ENCODE measurements around the gene ZCCHC2. TPM values are rescaled to one million over a fixed set of nuclear protein-coding genes. Genes with fewer than 3 reads are reported as not detected.

ZCCHC2 gene
- total and polyA plus RNA-seq, 2 of the 8 experiments (the other 6 are each of a cell fraction or from before 2014, with no cell fraction given), result 13.5 to 18.6 TPM

DNA sequence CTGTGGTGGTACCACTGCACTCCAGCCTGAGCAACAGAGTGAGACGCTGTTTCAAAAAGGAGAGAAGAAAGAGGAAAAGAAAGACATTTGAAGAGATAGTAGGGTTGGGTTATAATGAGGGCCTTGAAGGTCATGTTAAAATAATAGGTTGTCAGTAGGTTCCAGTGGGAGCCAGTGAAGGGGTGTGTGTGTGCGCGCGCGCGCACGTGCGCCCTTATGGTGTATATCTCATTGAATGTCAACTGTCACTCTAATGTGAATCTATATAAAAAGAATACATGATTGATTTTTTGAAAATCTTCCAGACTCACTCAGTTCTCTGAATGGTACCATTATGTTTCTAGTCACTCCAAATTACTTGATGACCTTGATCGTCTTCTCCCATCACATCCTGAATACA is 9.1 kb downstream of the ZCCHC2 start:
- Histone ChIP-seq H4K8ac (ENCODE audit: extremely low read depth, insufficient read depth, low read length) (no peak overlapping the region), H4K5ac (ENCODE audit: insufficient read length, low read depth, low read length) (no peak overlapping the region), H3K4me2 (ENCODE audit: insufficient read depth in 1 of 2, low read depth in 2 of 2, low read length in 2 of 2) (no peak overlapping the region), H4K20me1 (replicated peaks in 1 of 2; ENCODE audit: control insufficient read depth in 1 of 2, insufficient read depth in 2 of 2, low read length in 2 of 2) (no peaks in the 10 kb centered on the region), H2BK5ac (ENCODE audit: low read depth, low read length) (no peak overlapping the region), H3K23me2 (ENCODE audit: low read depth, low read length) (no peaks in the 10 kb centered on the region), H3K18ac (ENCODE audit: extremely low read depth, low read length) (no peak overlapping the region), H3K9ac (replicated peaks in 1 of 4; ENCODE audit: extremely low read depth in 1 of 4, low read depth in 3 of 4, low read length in 3 of 4) (no peak overlapping the region), H3K4me1 (replicated peaks in 1 of 4; ENCODE audit: control insufficient read depth in 3 of 4, insufficient read depth in 4 of 4, low read length in 3 of 4) (peaks cover 0 to 3% (median 0%) of the 10 kb centered on the region in 4 experiments; a peak in 1 of 7 replicates), H2BK15ac (ENCODE audit: low read length) (no peak overlapping the region), H2BK12ac (ENCODE audit: low read depth, low read length) (no peak overlapping the region), H3K56ac (replicated peaks; ENCODE audit: insufficient read length, low read depth, low read length) (no peak overlapping the region), H3K27me3 (replicated peaks in 1 of 4; ENCODE audit: control insufficient read depth in 3 of 4, extremely low read depth in 1 of 4, insufficient read depth in 3 of 4, low read length in 3 of 4) (no peaks in the 10 kb centered on the region), H2AK5ac (ENCODE audit: low read depth, low read length) (no peak overlapping the region), H3K79me2 (ENCODE audit: control insufficient read depth in 1 of 2, insufficient read depth in 2 of 2, low read length in 2 of 2) (peaks cover 0 to 29% of the 10 kb centered on the region in 2 experiments; a peak in 2 of 4 replicates), H2AFZ (ENCODE audit: low read length) (no peak overlapping the region), H3K4ac (replicated peaks; ENCODE audit: insufficient read length, low read depth, low read length) (no peak overlapping the region), H4K91ac (replicated peaks; ENCODE audit: insufficient read length, low read length) (no peak overlapping the region), H3K27ac (ENCODE audit: low read depth, low read length) (no peak overlapping the region), H3K36me3 (ENCODE audit: control insufficient read depth in 2 of 4, insufficient read depth in 4 of 4, low read length in 3 of 4) (no peaks in the 10 kb centered on the region), H3K4me3 (ENCODE audit: extremely low read depth in 1 of 4, insufficient read depth in 2 of 4, low read depth in 3 of 4, low read length in 4 of 4) (no peak overlapping the region), H3K23ac (ENCODE audit: insufficient read length) (no peak overlapping the region), H3K14ac (ENCODE audit: insufficient read length) (no peak overlapping the region), H3K9me3 (ENCODE audit: insufficient read depth in 2 of 2, low read depth in 1 of 2, low read length in 1 of 2) (no peaks in the 10 kb centered on the region), H2BK120ac (replicated peaks; ENCODE audit: low read depth, low read length) (no peak overlapping the region), H2BK20ac (ENCODE audit: low read length) (no peak overlapping the region), H3K79me1 (ENCODE audit: low read depth, low read length) (no peaks in the 10 kb centered on the region; the same call in 1 of the 2 replicates)
- ChIA-PET POLR2A (ENCODE audit: partially characterized antibody) (no interaction called here), CTCF (ENCODE audit: partially characterized antibody) (no interaction called here)
- FAIRE-seq (no peak), DNase-seq (ENCODE audit: low read depth in 1 of 2, low spot score in 2 of 2) (no peak)
- TF ChIP-seq NANOG (IDR thresholded peaks at IDR 0.05; ENCODE audit: insufficient read depth, low read depth, low read length, poor library complexity, severe bottlenecking) (no peak), EZH2 (IDR thresholded peaks at IDR 0.05; ENCODE audit: low read depth, low read length, severe bottlenecking) (no peak), RBBP5 (IDR thresholded peaks at IDR 0.05; ENCODE audit: borderline replicate concordance, low read depth, low read length) (no peak), TEAD4 (IDR thresholded peaks at IDR 0.05; ENCODE audit: low read depth, low read length) (no peak), BCL11A (IDR thresholded peaks at IDR 0.05; ENCODE audit: low read depth in 2 of 2, low read length in 2 of 2) (no peak), KDM1A (IDR thresholded peaks at IDR 0.05; ENCODE audit: borderline replicate concordance, low read length) (no peak), SP1 (IDR thresholded peaks at IDR 0.05; ENCODE audit: low read depth, low read length) (no peak), KDM5A (IDR thresholded peaks at IDR 0.05; ENCODE audit: low read length) (no peak), HDAC2 (IDR thresholded peaks at IDR 0.05; ENCODE audit: borderline replicate concordance in 1 of 2, low read depth in 2 of 2, low read length in 2 of 2) (no peak), TCF12 (IDR thresholded peaks at IDR 0.05; ENCODE audit: low read depth, low read length) (no peak), ASH2L (IDR thresholded peaks at IDR 0.05; ENCODE audit: low read length) (no peak), CBX5 (IDR thresholded peaks at IDR 0.05; ENCODE audit: low read depth, low read length) (no peak), FOSL1 (IDR thresholded peaks at IDR 0.05; ENCODE audit: insufficient read depth, low read depth, low read length) (no peak)
- 96% methylated on average over 9 of the region's 9 CpGs; no CpG with 5 or more reads in 1 of the 2 experiments for WGBS, 2 experiments (ENCODE audit: extremely low coverage in 1 of 2, insufficient coverage in 1 of 2, insufficient read length in 1 of 2, insufficient replicate concordance in 2 of 2, low coverage in 1 of 2, low lambda C conversion rate in 2 of 2, missing lambda C conversion rate in 1 of 2)
